ENCODE results near the gene GRPR.
A peak's percentile ranks its signal among the peaks of the same experiment; 100 is the strongest.
"Not testable (repeated sequence)": the region's sequence is repeated elsewhere in the genome, so short reads cannot be mapped to it uniquely, and the experiment has no call there.

GRPR gene

DNA sequence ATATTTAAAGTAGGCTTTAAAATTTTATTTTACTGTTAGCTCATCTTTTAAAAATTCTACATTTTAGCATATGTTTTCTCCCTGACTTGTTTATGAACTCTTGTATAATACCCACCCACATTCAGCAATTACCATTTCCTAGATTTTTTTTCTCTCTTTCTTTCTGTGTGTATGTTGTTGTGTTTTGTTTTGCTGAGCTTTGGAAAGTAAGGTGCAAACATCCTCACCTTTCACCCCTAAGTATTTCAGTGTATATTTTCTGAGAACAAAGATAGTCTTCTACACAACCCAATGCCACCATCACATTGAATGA lies 18.8 kb downstream of the GRPR start:
- Histone ChIP-seq H3K27me3 (ENCODE audit: low read depth) (peaks cover 6% of the 10 kb centered on the region; the same call in 1 of the 2 replicates), H3K9me3 (no peaks in the 10 kb centered on the region), H3K4me3 (no peak overlapping the region), H3K36me3 (replicated peaks) (no peaks in the 10 kb centered on the region), H3K4me1 (peaks cover 3% of the 10 kb centered on the region)
- in situ Hi-C loops (cut with MboI; ENCODE audit: low sequenced_read_pairs): no loop called here
- DNase-seq (ENCODE audit: low spot score in 2 of 2): no peak

DNA sequence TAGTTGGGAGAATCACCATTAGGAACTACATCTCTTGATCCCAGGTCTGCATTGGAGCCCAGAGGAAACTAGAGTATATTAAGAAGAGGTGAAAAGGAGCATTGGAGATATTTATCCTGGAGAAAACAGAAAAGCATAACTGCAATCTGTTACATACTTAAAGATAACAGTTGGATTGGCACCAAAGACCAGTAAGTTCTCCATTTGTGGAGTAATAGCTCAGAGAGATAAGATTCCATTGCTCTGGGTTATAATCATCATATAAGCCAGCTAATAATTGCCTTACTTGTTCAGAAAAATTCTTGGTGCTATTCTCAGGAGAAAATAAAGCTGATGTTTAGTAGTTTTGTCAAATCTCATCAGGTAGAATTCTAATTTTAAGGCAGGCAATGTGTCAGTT lies 20.6 kb downstream of the GRPR start:
- Histone ChIP-seq H3K36me3 (replicated peaks) (no peaks in the 10 kb centered on the region), H3K27me3 (ENCODE audit: low read depth) (peaks cover 6% of the 10 kb centered on the region; the same call in 1 of the 2 replicates)
- in situ Hi-C loops (cut with MboI; ENCODE audit: low sequenced_read_pairs): no loop called here

DNA sequence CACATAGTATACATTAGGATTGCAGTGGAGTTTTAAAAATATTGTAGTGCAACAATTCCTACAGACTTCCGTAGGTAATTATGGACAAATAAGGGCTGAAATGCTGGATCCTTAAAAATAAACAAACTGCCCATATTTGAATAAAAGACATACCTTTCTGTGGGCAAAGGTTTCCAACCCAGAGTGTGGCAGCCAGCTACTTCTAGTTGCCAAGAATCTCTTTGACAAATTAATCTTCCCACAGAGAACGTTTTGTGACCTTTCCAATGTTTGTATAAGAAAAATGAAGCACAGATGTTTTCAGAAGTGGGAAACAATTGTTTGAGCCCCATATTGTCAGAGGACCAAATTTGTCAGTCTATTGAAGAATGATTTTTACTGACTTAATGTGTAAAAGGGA lies 21.1 kb downstream of the GRPR start:
- H3K27me3 ChIP-seq (ENCODE audit: low read depth): peaks cover 6% of the 10 kb centered on the region; the same call in 1 of the 2 replicates
- H3K4me3 ChIP-seq: no peak overlapping the region
- no peaks in the 10 kb centered on the region for H3K36me3 ChIP-seq (replicated peaks)
- H3K4me1 ChIP-seq: peaks cover 3% of the 10 kb centered on the region
- no peaks in the 10 kb centered on the region for H3K9me3 ChIP-seq
- in situ Hi-C loops (cut with MboI; ENCODE audit: low sequenced_read_pairs): no loop called here
- DNase-seq (ENCODE audit: low spot score in 2 of 2): no peak

More for the DNA sequence above, 20.6 kb downstream of the GRPR start:
- H3K9me3 ChIP-seq: no peaks in the 10 kb centered on the region
- no peak for DNase-seq (ENCODE audit: low spot score in 2 of 2)
- no peak overlapping the region for H3K4me3 ChIP-seq
- H3K4me1 ChIP-seq: peaks cover 3% of the 10 kb centered on the region

DNA sequence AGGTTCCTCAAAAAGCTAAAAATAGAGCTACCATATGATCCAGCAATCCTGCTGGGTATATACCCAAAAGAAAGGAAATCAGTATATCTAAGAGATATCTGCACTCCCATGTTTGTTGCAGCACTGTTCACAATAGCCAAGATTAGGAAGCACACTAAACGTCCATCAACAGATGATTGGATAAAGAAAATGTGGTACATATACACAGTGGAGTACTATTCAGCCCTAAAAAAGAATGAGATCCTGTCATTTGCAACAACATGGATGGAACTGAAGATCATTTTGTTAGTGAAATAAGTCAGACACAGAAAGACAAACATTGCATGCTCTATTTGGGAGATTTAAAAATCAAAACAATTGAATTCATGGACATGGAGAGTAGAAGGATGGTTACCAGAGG lies 21.7 kb downstream of the GRPR start:
- H3K4me3 ChIP-seq; DNase-seq (ENCODE audit: low spot score in 2 of 2); H3K4me1 ChIP-seq; H3K36me3 ChIP-seq (replicated peaks); H3K9me3 ChIP-seq; H3K27me3 ChIP-seq (ENCODE audit: low read depth); in situ Hi-C loops (cut with MboI; ENCODE audit: low sequenced_read_pairs): not testable (repeated sequence)

DNA sequence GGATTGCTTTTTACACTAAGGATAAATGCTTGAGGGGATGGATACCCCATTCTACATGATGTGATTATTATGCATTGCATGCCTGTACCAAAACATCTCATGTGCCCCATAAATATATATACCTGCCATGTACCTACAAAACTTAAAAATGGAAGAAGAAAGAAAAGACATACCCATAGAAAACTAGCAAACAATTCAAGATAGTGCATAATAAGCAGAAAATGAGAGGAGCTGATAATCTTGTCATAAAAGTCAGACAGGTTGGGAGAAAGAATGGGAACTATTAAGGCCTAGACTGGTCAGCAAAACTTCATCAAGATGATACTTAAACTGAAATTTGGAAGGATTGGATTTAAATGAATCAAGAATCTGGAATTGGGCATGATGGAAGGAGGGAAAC lies 22.3 kb downstream of the GRPR start:
- 0 out of 2 replicates have a peak, but pooled peaks cover 6% of the 10 kb centered on the region for H3K27me3 ChIP-seq (ENCODE audit: low read depth)
- in situ Hi-C loops (cut with MboI; ENCODE audit: low sequenced_read_pairs): no loop called here
- H3K36me3 ChIP-seq (replicated peaks): no peaks in the 10 kb centered on the region
- H3K4me3 ChIP-seq: no peak overlapping the region
- H3K9me3 ChIP-seq: no peaks in the 10 kb centered on the region
- H3K4me1 ChIP-seq: peaks cover 3% of the 10 kb centered on the region
- DNase-seq (ENCODE audit: low spot score in 2 of 2): no peak

DNA sequence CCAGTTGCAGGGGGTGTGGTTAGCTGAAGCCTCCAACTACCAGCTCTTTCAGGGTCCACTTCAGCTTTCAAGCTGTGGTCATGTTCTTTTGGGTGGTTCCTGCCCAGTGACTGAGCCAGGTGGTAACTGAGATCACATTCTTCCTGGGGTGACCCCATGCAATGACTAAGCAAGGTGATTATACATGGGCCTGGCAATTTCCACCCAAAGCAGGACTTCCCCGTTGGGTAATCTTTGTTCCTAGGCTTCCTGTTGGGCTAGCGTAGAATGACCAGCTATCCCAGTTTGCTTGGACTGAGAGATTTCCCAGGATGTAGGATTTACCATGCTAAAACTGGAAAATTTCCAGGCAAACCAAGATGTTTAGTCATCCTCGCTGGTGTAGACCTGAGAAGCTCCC lies 25.5 kb downstream of the GRPR start:
- DNase-seq (ENCODE audit: low spot score in 2 of 2): no peak
- Histone ChIP-seq H3K4me1 (no peaks in the 10 kb centered on the region), H3K9me3 (no peaks in the 10 kb centered on the region), H3K27me3 (ENCODE audit: low read depth) (peaks cover 3% of the 10 kb centered on the region), H3K4me3 (no peak overlapping the region), H3K36me3 (replicated peaks) (no peaks in the 10 kb centered on the region)
- in situ Hi-C loops (cut with MboI; ENCODE audit: low sequenced_read_pairs): no loop called here

DNA sequence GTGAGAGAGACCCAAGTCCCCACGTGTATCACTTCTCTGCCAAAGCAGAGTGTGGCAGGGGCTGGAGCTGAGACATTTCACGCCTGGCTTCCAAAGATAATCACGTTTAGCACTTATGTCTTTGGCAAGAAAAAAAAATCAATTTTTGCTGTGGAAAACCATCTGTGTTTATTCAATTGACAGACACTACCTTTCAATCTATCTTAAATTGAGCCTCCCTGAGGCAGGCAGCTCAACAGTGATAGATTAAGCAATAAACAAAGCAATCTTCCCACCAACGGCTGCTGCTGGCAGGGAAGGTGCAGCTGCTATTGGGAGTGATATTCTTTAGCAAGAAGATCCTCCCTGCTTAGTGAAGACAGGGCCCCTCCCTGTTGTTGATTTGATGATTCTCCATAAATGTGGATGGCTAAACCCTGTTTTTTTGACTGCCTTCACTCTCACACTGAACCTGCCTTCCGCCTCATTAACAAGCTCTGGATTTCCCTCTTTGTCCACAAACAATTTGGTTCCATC lies 32.3 kb downstream of the GRPR start:
- H3K36me3 ChIP-seq (replicated peaks): no peaks in the 10 kb centered on the region
- no peak for DNase-seq (ENCODE audit: low spot score in 2 of 2)
- H3K9me3 ChIP-seq: no peaks in the 10 kb centered on the region
- H3K27me3 ChIP-seq (ENCODE audit: low read depth): no peaks in the 10 kb centered on the region; the same call in none of the 2 replicates
- H3K4me3 ChIP-seq: no peak overlapping the region
- in situ Hi-C loops (cut with MboI; ENCODE audit: low sequenced_read_pairs): no loop called here
- H3K4me1 ChIP-seq: no peaks in the 10 kb centered on the region

DNA sequence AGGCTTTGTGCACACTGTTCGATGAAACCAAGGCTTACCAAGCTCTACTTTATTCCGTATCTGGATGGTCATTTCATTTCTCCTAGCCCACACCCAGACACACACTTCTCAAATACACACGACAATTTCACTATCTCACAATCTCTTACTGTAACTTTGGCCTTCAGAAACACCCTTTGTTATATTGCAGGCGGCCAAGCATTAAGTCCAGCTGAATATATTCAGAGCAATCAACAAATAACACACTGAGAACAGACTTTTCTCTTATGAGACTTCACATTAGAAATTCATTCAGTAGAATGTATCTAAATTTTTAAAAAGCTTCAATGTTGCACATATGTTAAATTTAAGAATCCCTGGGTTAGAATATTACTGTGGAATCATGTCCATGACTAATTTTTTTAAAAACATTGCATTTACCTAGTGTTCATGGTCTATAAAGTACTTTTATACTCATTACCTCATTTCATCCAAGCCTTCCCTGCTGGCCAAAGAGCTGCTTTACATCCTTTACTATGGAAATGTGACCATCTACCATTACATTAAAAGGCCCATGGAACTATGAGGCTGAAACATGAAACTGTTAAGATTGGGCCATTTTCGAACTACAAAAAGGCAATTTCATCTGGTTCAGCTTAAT lies 33.4 kb downstream of the GRPR start:
- no peaks in the 10 kb centered on the region; the same call in none of the 2 replicates for H3K27me3 ChIP-seq (ENCODE audit: low read depth)
- H3K9me3 ChIP-seq: no peaks in the 10 kb centered on the region
- H3K4me1 ChIP-seq: no peaks in the 10 kb centered on the region
- H3K36me3 ChIP-seq (replicated peaks): no peaks in the 10 kb centered on the region
- in situ Hi-C loops (cut with MboI; ENCODE audit: low sequenced_read_pairs): no loop called here
- H3K4me3 ChIP-seq: no peak overlapping the region
- no peak for DNase-seq (ENCODE audit: low spot score in 2 of 2)

DNA sequence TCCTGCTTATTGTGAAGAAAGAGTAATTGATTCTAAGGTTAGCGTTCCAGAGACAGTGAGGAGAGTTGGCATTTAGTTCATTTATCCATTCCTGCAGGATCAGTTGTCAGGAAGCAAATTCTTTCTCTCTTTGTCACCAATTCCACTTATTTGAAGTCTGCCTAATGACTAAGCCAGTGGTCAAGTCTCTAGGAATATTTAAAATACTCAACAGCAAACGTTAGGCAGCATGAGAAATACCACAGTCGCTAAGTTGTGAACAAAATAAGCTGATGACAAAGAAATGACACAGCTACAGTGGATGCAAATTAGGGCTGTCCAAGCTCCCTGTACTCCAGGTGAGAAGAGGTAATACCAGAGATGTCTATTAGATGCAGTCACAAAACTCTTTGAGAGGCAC lies 37.4 kb downstream of the GRPR start:
- in situ Hi-C loops (cut with MboI; ENCODE audit: low sequenced_read_pairs): no loop called here
- no peak for DNase-seq (ENCODE audit: low spot score in 2 of 2)

DNA sequence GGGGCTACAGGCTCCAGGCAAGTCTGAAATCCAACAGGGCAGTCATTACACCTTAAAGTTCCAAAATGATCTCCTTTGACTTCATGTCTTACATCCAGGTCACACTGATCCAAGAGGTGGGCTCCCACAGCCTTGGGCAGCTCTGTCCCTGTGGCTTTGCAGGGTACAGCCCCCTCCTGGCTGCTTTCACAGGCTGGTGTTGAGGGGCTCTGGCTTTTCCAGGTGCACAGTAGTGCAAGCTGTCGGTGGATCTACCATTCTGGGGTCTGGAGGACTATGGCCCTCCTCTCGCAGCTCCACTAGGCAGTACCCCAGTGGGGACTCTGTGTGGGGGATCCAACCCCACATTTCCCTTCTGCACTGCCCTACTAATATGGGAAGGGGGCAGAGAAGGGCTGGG lies 37.8 kb downstream of the GRPR start:
- H3K4me3 ChIP-seq; H3K27me3 ChIP-seq (ENCODE audit: low read depth); DNase-seq (ENCODE audit: low spot score in 2 of 2); H3K9me3 ChIP-seq; H3K36me3 ChIP-seq (replicated peaks); H3K4me1 ChIP-seq; in situ Hi-C loops (cut with MboI; ENCODE audit: low sequenced_read_pairs): not testable (repeated sequence)

More for the DNA sequence above, 37.4 kb downstream of the GRPR start:
- H3K4me1 ChIP-seq: no peaks in the 10 kb centered on the region
- no peaks in the 10 kb centered on the region for H3K9me3 ChIP-seq
- H3K36me3 ChIP-seq (replicated peaks): no peaks in the 10 kb centered on the region
- no peak overlapping the region for H3K4me3 ChIP-seq
- H3K27me3 ChIP-seq (ENCODE audit: low read depth): no peaks in the 10 kb centered on the region; the same call in 1 of the 2 replicates

DNA sequence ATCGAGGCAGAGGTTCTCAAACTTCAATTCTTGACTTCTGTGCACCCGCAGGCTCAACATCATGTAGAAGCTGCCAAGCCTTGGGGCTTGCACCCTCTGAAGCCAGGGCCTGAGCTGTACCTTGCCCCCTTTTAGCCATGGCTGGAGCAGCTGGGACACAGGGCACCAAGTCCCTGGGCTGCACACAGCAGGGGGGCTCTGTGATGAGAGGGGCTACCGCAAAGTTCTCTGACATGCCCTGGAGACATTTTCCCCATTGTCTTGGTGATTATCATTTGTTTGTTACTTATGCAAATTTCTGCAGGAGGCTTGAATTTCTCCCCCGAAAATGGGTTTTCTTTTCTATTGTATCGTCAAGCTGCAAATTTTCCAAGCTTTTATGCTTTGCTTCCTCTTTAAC lies 39.0 kb downstream of the GRPR start:
- peak; percentile 13 to 69 for DNase-seq (ENCODE audit: low spot score in 2 of 2)
- no peak overlapping the region for H3K4me3 ChIP-seq
- H3K9me3 ChIP-seq: no peaks in the 10 kb centered on the region
- no peaks in the 10 kb centered on the region; the same call in 1 of the 2 replicates for H3K27me3 ChIP-seq (ENCODE audit: low read depth)
- no peaks in the 10 kb centered on the region for H3K36me3 ChIP-seq (replicated peaks)
- no peaks in the 10 kb centered on the region for H3K4me1 ChIP-seq
- in situ Hi-C loops (cut with MboI; ENCODE audit: low sequenced_read_pairs): no loop called here

DNA sequence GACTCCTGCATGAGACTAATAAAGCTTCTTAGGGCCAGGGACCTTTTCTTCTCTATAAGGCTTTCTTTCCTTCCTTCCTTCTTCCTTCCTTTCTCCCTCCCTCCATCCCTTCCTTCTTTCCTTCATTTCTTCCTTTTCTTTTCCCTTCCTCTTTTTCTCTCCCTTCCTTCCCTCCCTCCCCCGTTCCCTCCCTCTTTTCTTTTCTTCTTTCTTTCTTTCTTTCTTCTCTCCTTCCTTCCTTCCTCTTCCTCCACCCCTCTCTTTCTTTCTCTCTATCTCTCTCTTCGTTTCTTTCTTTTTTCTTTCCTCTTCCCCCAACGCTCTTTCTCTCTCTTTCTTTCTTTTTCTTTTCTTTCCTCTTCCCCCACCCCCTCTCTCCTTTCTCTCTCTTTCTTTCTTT lies 41.4 kb downstream of the GRPR start:
- H3K4me3 ChIP-seq: no peak overlapping the region
- DNase-seq (ENCODE audit: low spot score in 2 of 2): no peak
- in situ Hi-C loops (cut with MboI; ENCODE audit: low sequenced_read_pairs): no loop called here
- H3K27me3 ChIP-seq (ENCODE audit: low read depth): no peaks in the 10 kb centered on the region; the same call in 1 of the 2 replicates
- no peaks in the 10 kb centered on the region for H3K9me3 ChIP-seq
- H3K4me1 ChIP-seq: no peaks in the 10 kb centered on the region
- H3K36me3 ChIP-seq (replicated peaks): no peaks in the 10 kb centered on the region

DNA sequence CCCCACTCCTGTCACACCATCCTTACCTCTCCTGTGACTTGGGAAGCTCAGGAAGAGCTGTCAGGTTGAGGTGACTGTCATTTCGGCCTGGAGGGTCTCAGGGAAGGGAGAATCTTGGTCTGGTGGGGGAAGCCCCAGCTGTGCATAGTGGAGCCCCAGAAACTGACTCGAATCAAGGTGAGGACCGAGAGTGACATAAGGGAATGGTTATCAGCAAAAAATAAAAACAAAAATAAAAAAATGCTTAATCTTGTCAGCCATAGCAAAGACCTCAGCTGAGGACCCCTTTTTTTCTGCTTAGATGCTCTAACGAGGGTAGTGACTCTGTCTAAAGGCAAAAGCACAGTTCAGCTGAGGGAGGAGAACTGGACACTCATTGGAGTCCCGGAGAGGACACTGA lies 43.8 kb downstream of the GRPR start, which contains the start of gene MAGEB17:
TSS of gene MAGEB17 (plus strand) at position 301 of the 400 bp plus-strand sequence. CDS start 2,902 bp downstream, outside the sequence.
- Histone ChIP-seq H3K9me3 (no peaks in the 10 kb centered on the region), H3K4me1 (no peaks in the 10 kb centered on the region), H3K36me3 (replicated peaks) (no peaks in the 10 kb centered on the region), H3K27me3 (ENCODE audit: low read depth) (no peaks in the 10 kb centered on the region), H3K4me3 (no peak within 1 kb of the TSS)
- in situ Hi-C loops (cut with MboI; ENCODE audit: low sequenced_read_pairs): no loop called here
- DNase-seq (ENCODE audit: low spot score in 2 of 2): no peak

DNA sequence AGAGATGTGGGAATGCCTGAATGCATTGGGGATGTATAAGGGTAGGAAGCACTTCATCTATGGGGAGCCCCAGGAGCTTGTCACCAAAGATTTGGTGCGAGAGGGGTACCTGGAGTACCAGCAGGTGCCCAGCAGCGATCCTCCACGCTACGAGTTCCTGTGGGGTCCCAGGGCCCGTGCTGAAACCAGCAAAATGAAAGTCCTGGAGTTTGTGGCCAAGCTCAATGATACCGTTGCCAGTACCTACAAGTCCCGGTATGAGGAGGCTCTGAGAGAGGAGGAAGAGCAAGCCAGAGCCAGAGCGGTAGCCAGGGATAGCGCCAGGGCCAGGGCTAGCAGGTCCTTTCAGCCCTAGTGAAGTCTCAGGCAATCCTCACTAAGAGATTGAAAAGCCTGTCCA lies 47.7 kb downstream of the GRPR start:
- H3K4me3 ChIP-seq: no peak overlapping the region
- H3K27me3 ChIP-seq (ENCODE audit: low read depth): no peaks in the 10 kb centered on the region; the same call in 1 of the 2 replicates
- in situ Hi-C loops (cut with MboI; ENCODE audit: low sequenced_read_pairs): no loop called here
- H3K4me1 ChIP-seq: no peaks in the 10 kb centered on the region
- no peak for DNase-seq (ENCODE audit: low spot score in 2 of 2)
- no peaks in the 10 kb centered on the region for H3K9me3 ChIP-seq
- H3K36me3 ChIP-seq (replicated peaks): no peaks in the 10 kb centered on the region

DNA sequence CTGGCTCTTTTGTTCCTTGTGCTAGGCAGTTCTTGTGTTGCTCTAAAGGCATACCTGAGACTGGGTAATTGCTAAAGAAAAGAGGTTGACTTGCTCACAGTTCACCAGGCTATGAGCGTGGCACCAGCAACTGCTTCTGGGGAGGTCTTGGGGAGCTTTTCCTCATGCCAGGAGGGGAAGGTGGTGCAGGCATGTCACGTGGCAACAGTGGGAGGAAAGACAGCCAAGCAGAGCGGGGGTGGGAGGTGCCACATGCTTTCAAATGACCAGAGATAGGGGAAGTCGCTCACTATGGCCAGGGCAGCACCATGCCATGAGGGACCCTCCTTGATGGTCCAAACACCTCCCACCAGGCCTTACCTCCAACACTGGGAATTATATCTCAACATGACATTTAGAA lies 48.6 kb downstream of the GRPR start:
- H3K27me3 ChIP-seq (ENCODE audit: low read depth): no peaks in the 10 kb centered on the region; the same call in 1 of the 2 replicates
- H3K4me3 ChIP-seq: no peak overlapping the region
- no peaks in the 10 kb centered on the region for H3K4me1 ChIP-seq
- DNase-seq (ENCODE audit: low spot score in 2 of 2): no peak
- H3K36me3 ChIP-seq (replicated peaks): no peaks in the 10 kb centered on the region
- no peaks in the 10 kb centered on the region for H3K9me3 ChIP-seq
- in situ Hi-C loops (cut with MboI; ENCODE audit: low sequenced_read_pairs): no loop called here

Data from HAP-1 (cell line).